GM19193 (cell line): Measurements from ENCODE around the gene SCUBE3.

Experiments used
- POLR2A ChIP-seq: IDR thresholded peaks from 4 replicates; pipeline ENCODE4 v1.6.1; 2011; ENCODE audit not compliant: insufficient read depth, insufficient read length; ENCODE audit errors: extremely low read depth

SCUBE3 gene

GRCh38 chr6:35216851-35217811 lies 3.4 kb downstream of the SCUBE3 start:
- TF ChIP-seq POLR2A, result no peak

- no peak for TF ChIP-seq POLR2A
Measured at GRCh38 chr6:35218021-35218420, 4.3 kb downstream of the SCUBE3 start.

DNA sequence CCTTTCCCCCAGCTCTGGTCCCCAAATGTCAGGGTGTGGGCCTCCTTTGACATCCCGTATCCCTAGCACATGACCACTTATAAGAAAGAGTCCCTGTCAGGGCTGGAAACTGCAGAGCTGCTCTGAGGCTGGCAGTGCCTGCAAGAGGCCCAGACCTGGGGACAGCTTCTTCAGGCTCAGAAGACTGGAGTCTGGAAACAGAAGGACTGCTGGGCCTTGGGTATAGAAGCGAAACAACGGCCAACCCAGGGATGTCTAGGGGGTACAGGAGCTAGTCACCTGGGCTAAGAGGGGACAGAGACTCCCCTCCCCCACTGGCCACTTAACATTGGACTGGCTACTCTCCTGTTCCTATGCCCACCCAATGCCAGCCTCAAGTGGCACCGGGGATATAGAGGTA lies 4.7 kb downstream of the SCUBE3 start:
- TF ChIP-seq POLR2A, result no peak

- no peak for TF ChIP-seq POLR2A
Measured at GRCh38 chr6:35219683-35220326, 6.0 kb downstream of the SCUBE3 start.

- no peak for TF ChIP-seq POLR2A
Measured at GRCh38 chr6:35220711-35221110, 7.0 kb downstream of the SCUBE3 start.

DNA sequence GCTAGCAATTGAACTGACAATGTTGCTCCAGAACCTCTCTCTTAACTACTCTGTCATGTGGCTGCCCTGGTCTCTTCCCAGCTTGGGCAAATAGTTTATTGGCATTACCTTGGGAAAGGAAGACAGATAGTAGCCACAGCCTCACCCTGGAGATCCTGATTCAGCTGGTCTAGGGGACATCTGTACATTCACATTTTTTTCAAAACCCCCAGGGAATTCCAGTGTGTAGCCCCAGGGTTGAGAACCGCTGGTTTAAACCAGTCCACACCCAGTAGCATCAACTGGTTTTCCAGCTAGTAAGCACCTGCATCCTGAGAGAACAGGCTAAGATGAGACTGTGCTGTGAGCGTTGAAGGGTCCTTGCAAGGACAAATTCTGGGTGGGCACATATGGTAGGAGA lies 9.6 kb downstream of the SCUBE3 start:
- no peak for TF ChIP-seq POLR2A

- no peak for TF ChIP-seq POLR2A
Measured at GRCh38 chr6:35224720-35225119, 11.0 kb downstream of the SCUBE3 start.

DNA sequence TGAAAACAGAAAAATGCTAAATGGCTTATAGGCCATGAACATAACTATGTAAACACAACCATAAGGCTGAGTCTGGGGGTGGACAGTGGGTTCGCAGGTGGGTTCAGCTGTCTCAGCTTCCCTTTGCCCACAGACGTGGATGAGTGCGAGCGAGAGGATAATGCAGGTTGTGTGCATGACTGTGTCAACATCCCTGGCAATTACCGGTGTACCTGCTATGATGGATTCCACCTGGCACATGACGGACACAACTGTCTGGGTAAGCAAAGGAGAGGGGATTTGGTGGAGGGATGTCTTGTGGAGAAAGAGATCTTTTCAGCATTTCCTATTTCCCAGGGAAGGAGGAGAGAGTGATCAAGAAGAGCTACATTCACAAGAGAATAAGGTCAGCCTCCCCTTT lies 14.7 kb downstream of the SCUBE3 start:
- TF ChIP-seq POLR2A, result no peak

DNA sequence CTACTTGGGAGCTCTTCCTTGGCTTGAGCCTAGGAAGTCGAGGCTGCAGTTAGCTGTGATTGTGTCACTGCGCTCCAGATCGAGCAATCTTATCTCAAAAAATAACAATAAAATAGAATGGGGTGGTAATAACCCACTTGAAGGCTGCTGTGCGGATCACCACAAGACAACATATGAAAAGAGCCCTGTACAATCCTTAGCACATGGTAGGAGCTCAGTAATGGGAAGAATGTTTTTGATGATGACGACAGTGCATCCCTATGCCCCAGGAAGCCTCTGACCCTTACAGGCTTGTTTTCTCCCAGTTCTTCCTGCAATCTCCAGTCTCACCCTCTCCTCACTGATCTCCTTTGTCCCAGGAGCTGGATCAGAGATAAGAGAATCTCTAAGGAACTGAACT lies 15.5 kb downstream of the SCUBE3 start:
- no peak for TF ChIP-seq POLR2A

DNA sequence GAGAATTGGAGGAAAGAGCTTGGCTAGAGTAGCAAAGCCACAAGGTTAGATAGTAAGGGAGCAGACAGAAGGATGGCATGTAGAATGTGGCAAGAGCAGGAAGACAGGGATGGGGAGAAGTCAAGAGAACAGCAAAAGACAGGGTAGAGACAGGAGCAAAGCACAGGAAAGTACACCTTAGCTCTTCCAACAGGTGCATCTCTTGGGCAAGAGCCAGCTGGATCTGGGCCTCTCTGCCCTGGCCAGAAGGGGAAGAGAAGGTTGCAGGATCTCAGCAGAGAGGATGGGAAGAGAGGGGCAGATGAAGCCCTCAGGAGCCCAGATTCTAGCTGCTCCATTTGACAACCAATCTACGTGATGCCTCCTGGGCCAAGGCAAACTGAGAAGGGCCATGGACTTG lies 16.7 kb downstream of the SCUBE3 start:
- TF ChIP-seq POLR2A, result no peak

GRCh38 chr6:35230950-35231349 lies 17.2 kb downstream of the SCUBE3 start:
- TF ChIP-seq POLR2A, result no peak

- TF ChIP-seq POLR2A, result no peak
Measured at GRCh38 chr6:35231563-35231962, 17.8 kb downstream of the SCUBE3 start.

- no peak for TF ChIP-seq POLR2A
Measured at GRCh38 chr6:35234901-35235300, 21.1 kb downstream of the SCUBE3 start.

DNA sequence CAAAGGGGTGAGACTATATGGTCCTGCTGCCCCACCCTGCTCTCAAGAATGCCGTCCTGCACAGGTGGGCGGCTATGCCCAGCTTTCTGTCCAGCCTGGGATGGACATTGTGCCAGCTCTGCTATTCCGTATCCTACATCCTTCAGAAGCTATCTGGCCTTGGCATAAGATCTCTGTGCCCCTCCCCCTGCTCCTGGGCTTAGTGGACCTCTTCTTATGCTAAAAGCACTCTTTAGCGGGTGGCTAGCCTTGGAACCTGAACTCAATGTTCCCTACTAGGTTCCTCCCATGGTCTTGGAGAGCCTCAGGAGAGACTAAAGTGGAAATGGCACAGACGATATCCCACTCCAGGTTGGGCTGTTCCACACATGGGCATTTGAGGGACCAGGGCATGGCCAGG lies 22.5 kb downstream of the SCUBE3 start:
- no peak for TF ChIP-seq POLR2A

DNA sequence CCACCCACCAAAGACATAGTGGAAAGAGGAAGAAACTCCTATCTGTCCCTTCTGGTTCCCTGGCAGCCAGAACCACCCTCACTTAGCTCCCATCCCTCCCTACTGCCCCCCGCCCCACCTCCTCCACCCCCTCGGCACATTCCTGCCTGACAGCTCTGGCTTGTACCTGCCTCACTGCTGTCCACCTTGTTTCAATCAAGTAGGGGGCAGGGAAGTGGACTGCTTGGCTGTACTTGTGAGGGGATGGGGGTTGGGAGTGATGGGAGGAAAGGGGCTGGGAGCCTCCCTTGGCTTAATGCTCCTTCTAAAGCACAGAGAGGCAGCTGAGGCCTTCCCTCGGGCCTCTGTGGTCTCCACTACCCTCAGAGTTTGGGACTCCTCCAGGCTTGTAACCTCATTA lies 23.7 kb downstream of the SCUBE3 start:
- TF ChIP-seq POLR2A, result no peak

- no peak for TF ChIP-seq POLR2A
Measured at GRCh38 chr6:35238843-35239289, 25.1 kb downstream of the SCUBE3 start.
